Ishikawa (cell line): Measurements from ENCODE around the gene YJEFN3.

Experiments used
- CEBPB ChIP-seq: IDR thresholded peaks from 2 replicates; pipeline ENCODE4 v1.6.1; 2012
- CREB1 ChIP-seq: IDR thresholded peaks from 2 replicates; pipeline ENCODE4 v1.6.1; 2012; ENCODE audit warnings: low read depth
- EGR1 ChIP-seq: IDR thresholded peaks from 2 replicates; pipeline ENCODE4 v1.6.1; 2012
- EP300 ChIP-seq: IDR thresholded peaks from 2 replicates; pipeline ENCODE4 v1.6.1; 2012; ENCODE audit warnings: borderline replicate concordance
- FOXM1 ChIP-seq: IDR thresholded peaks from 2 replicates; pipeline ENCODE4 v1.6.1; 2012; ENCODE audit warnings: low read depth, borderline replicate concordance
- NFIC ChIP-seq: IDR thresholded peaks from 2 replicates; pipeline ENCODE4 v1.6.1; 2012
- RAD21 ChIP-seq: IDR thresholded peaks from 2 replicates; pipeline ENCODE4 v1.6.1; 2012; ENCODE audit warnings: low read depth
- TAF1 ChIP-seq: IDR thresholded peaks from 2 replicates; pipeline ENCODE4 v1.6.1; 2012; ENCODE audit warnings: low read depth, mild to moderate bottlenecking
- TCF12 ChIP-seq: IDR thresholded peaks from 2 replicates; pipeline ENCODE4 v1.6.1; 2012; ENCODE audit warnings: low read depth
- TEAD4 ChIP-seq: IDR thresholded peaks from 2 replicates; pipeline ENCODE4 v1.6.1; 2012
- YY1 ChIP-seq: IDR thresholded peaks from 2 replicates; pipeline ENCODE4 v1.6.1; 2012; ENCODE audit warnings: low read depth
- ZBTB7A ChIP-seq: IDR thresholded peaks from 2 replicates; pipeline ENCODE4 v1.6.1; 2012; ENCODE audit warnings: low read depth
- TF ChIP-seq, protein P1 (sequence below): IDR thresholded peaks from 2 replicates; pipeline ENCODE4 v1.6.1; 2012; ENCODE audit warnings: low read depth, mild to moderate bottlenecking
- TF ChIP-seq, protein P2 (sequence below): IDR thresholded peaks from 2 replicates; pipeline ENCODE4 v1.6.1; 2012
- TF ChIP-seq, protein P3 (sequence below): IDR thresholded peaks from 2 replicates; pipeline ENCODE4 v1.6.1; 2012

Gene YJEFN3

DNA sequence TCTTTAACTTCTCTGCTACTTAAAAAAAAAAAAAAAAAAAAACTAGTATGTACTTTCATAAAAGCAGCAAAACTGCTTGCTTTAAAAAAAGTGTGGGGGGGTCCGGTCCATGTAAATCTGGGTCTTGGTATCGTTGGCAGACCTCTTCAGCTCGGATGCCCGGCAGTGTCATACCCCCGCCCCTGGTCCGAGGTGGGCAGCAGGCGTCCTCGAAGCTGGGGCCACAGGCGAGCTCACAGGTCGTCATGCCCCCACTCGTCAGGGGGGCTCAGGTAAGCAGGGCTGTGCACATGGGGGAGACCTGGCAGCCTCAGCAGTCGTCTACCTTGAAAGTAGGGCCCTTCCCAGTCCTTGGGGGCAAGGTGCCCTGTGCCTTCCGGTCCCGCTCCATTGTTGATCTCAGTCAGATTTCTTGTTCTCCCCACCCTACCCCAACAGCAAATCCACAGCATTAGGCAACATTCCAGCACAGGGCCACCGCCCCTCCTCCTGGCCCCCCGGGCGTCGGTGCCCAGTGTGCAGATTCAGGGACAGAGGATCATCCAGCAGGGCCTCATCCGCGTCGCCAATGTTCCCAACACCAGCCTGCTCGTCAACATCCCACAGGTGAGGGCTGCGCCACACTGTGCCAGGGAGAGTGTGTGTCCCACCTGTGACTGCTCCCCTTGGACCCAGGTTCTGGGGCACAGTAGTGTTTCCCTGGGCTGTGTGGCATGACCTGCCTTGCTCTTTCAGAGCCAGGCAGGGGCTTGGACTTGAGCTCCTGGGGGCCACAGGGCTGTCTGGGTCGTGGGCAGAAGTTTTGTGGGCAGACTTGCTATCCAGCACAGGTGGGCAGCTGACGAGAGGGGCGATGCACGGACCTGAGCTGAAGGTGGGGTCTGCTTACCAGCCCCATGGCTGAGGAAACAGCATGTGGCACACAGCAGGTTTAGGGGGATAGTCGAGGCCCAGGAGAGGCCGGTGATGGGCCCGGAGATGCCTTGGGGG, 32.8 kb upstream of the YJEFN3 start:
- TF ChIP-seq CEBPB (no peak), ZBTB7A (no peak), NFIC (no peak)

DNA sequence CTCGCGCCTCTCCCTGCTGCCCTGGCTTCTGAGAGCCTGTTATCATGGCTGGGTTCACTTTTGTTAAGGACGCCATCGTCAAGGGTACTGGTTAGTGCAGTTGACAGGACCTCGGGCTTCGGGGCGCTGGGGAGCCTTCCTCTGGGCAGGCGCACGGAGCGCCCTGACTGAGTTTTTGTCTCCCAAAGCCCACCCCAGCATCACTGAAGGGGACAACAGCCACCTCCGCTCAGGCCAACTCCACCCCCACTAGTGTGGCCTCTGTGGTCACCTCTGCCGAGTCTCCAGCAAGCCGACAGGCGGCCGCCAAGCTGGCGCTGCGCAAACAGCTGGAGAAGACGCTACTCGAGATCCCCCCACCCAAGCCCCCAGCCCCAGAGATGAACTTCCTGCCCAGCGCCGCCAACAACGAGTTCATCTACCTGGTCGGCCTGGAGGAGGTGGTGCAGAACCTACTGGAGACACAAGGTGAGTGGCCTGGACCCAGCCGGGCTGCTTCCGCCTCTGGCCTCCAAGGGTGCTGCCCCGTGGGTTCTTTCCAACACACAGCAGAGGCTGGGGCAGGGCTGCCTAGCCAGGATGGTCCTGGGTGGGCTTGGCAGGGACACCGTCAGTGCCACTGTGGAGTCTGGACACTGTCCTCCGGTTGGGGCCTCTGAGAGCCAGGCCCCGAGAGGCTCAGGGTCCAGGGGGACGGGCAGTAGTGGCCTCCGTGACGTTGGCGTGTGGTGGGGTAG, 30.3 kb upstream of the YJEFN3 start:
- TF ChIP-seq TAF1 = no peak
- TF ChIP-seq CREB1 = no peak
- TF ChIP-seq, protein P1, sequence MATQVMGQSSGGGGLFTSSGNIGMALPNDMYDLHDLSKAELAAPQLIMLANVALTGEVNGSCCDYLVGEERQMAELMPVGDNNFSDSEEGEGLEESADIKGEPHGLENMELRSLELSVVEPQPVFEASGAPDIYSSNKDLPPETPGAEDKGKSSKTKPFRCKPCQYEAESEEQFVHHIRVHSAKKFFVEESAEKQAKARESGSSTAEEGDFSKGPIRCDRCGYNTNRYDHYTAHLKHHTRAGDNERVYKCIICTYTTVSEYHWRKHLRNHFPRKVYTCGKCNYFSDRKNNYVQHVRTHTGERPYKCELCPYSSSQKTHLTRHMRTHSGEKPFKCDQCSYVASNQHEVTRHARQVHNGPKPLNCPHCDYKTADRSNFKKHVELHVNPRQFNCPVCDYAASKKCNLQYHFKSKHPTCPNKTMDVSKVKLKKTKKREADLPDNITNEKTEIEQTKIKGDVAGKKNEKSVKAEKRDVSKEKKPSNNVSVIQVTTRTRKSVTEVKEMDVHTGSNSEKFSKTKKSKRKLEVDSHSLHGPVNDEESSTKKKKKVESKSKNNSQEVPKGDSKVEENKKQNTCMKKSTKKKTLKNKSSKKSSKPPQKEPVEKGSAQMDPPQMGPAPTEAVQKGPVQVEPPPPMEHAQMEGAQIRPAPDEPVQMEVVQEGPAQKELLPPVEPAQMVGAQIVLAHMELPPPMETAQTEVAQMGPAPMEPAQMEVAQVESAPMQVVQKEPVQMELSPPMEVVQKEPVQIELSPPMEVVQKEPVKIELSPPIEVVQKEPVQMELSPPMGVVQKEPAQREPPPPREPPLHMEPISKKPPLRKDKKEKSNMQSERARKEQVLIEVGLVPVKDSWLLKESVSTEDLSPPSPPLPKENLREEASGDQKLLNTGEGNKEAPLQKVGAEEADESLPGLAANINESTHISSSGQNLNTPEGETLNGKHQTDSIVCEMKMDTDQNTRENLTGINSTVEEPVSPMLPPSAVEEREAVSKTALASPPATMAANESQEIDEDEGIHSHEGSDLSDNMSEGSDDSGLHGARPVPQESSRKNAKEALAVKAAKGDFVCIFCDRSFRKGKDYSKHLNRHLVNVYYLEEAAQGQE = no peak
- TF ChIP-seq TEAD4 = no peak
- no peak for TF ChIP-seq RAD21
- no peak for TF ChIP-seq EP300
- TF ChIP-seq NFIC = no peak
- TF ChIP-seq, protein P2, sequence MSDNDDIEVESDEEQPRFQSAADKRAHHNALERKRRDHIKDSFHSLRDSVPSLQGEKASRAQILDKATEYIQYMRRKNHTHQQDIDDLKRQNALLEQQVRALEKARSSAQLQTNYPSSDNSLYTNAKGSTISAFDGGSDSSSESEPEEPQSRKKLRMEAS = no peak
- no peak for TF ChIP-seq EGR1
- no peak for TF ChIP-seq YY1
- TF ChIP-seq ZBTB7A = no peak
- TF ChIP-seq TCF12 = no peak
- no peak for TF ChIP-seq CEBPB
- TF ChIP-seq, protein P3, sequence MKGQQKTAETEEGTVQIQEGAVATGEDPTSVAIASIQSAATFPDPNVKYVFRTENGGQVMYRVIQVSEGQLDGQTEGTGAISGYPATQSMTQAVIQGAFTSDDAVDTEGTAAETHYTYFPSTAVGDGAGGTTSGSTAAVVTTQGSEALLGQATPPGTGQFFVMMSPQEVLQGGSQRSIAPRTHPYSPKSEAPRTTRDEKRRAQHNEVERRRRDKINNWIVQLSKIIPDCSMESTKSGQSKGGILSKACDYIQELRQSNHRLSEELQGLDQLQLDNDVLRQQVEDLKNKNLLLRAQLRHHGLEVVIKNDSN = no peak
- no peak for TF ChIP-seq FOXM1

GRCh38 chr19:19499272-19499995, 29.3 kb upstream of the YJEFN3 start:
- TF ChIP-seq CEBPB = no peak
- TF ChIP-seq CREB1 = no peak
- TF ChIP-seq EGR1 = no peak
- TF ChIP-seq, protein P3 = no peak
- TF ChIP-seq ZBTB7A = no peak
- TF ChIP-seq NFIC = no peak
- no peak for TF ChIP-seq RAD21
- no peak for TF ChIP-seq EP300
- TF ChIP-seq, protein P1 = no peak
- TF ChIP-seq TEAD4 = no peak
- no peak for TF ChIP-seq YY1
- TF ChIP-seq TAF1 = no peak

DNA sequence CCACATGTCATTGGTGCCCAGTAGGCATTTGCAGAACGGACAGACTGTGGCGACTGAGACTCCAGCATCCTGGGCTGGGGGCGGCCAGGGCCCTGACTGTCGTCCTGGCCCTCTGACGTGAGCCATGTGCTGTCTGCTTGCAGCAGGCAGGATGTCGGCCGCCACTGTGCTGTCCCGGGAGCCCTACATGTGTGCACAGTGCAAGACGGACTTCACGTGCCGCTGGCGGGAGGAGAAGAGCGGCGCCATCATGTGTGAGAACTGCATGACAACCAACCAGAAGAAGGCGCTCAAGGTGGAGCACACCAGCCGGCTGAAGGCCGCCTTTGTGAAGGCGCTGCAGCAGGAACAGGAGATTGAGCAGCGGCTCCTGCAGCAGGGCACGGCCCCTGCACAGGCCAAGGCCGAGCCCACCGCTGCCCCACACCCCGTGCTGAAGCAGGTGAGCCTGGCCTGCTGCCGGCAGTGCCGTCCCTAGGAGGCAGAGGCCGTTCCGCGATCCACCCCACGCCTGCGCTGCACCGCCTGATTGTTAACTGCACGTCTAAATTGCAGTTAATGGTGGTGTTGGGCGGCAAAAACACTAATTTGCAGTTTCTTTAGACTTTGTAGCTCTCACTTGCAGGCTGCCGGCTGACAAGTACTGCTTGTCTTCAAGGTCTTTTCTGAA, 27.6 kb upstream of the YJEFN3 start:
- TF ChIP-seq FOXM1 (no peak), EP300 (no peak), RAD21 (no peak), YY1 (no peak), TEAD4 (no peak), CREB1 (no peak), TCF12 (no peak), NFIC (no peak), EGR1 (no peak), CEBPB (no peak), ZBTB7A (no peak)
- TF ChIP-seq, protein P3 = no peak
- TF ChIP-seq, protein P1 = no peak
- TF ChIP-seq, protein P2 = no peak
